Nephron progenitor cell (in vitro differentiated cells): ENCODE data around the gene EPHA4.
A peak's percentile ranks its signal among the peaks of the same experiment; 100 is the strongest.

ENCODE experiments used
- DNase-seq: peaks from one replicate; pipeline ENCODE4 v3.0.0; 2021
- H3K27ac Mint-ChIP-seq: 2 replicates; pipeline ENCODE4 v1.8.0; 2021; ENCODE audit warnings: mild to moderate bottlenecking, moderate library complexity, mixed read lengths
- H3K27me3 Mint-ChIP-seq: 2 replicates; pipeline ENCODE4 v1.8.0; 2021; ENCODE audit warnings: mild to moderate bottlenecking, low read depth, mixed read lengths; ENCODE audit not compliant: poor library complexity
- H3K36me3 Mint-ChIP-seq: 2 replicates; pipeline ENCODE4 v1.8.0; 2021; ENCODE audit warnings: low read depth, mixed read lengths
- H3K4me1 Mint-ChIP-seq: 2 replicates; pipeline ENCODE4 v1.8.0; 2021; ENCODE audit warnings: mixed read lengths
- H3K4me3 Mint-ChIP-seq: 2 replicates; pipeline ENCODE4 v1.8.0; 2021; ENCODE audit warnings: mild to moderate bottlenecking, moderate library complexity, mixed read lengths
- H3K9me3 Mint-ChIP-seq: 2 replicates; pipeline ENCODE4 v1.8.0; 2021; ENCODE audit warnings: mild to moderate bottlenecking, moderate library complexity, mixed read lengths
- TF ChIP-seq, protein P1 (sequence below): fragments of 200-600 bp; sonication (generic); IDR thresholded peaks from 2 replicates; pipeline ENCODE4 v1.5.0; 2021; ENCODE audit warnings: antibody characterized with exemption

EPHA4 gene

GRCh38 chr2:221533299-221533698 lies 38.8 kb downstream of the EPHA4 start:
- H3K4me3 Mint-ChIP-seq = no peak overlapping the region
- no peak for DNase-seq
- no peaks in the 10 kb centered on the region for H3K27me3 Mint-ChIP-seq
- peaks cover 37% of the 10 kb centered on the region for H3K36me3 Mint-ChIP-seq
- H3K4me1 Mint-ChIP-seq = peaks cover 57% of the 10 kb centered on the region
- TF ChIP-seq, protein P1, sequence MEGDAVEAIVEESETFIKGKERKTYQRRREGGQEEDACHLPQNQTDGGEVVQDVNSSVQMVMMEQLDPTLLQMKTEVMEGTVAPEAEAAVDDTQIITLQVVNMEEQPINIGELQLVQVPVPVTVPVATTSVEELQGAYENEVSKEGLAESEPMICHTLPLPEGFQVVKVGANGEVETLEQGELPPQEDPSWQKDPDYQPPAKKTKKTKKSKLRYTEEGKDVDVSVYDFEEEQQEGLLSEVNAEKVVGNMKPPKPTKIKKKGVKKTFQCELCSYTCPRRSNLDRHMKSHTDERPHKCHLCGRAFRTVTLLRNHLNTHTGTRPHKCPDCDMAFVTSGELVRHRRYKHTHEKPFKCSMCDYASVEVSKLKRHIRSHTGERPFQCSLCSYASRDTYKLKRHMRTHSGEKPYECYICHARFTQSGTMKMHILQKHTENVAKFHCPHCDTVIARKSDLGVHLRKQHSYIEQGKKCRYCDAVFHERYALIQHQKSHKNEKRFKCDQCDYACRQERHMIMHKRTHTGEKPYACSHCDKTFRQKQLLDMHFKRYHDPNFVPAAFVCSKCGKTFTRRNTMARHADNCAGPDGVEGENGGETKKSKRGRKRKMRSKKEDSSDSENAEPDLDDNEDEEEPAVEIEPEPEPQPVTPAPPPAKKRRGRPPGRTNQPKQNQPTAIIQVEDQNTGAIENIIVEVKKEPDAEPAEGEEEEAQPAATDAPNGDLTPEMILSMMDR = no peak
- no peaks in the 10 kb centered on the region for H3K9me3 Mint-ChIP-seq
- peak overlapping the region; percentile 65 for H3K27ac Mint-ChIP-seq

- Mint-ChIP-seq H3K4me1 (peaks cover 63% of the 10 kb centered on the region), H3K4me3 (no peak overlapping the region), H3K9me3 (no peaks in the 10 kb centered on the region), H3K36me3 (peaks cover 32% of the 10 kb centered on the region), H3K27me3 (no peaks in the 10 kb centered on the region), H3K27ac (peak overlapping the region; percentile 71)
- no peak for DNase-seq
- TF ChIP-seq, protein P1 = no peak
Observed at GRCh38 chr2:221532641-221533040, 39.5 kb downstream of the EPHA4 start.

DNA sequence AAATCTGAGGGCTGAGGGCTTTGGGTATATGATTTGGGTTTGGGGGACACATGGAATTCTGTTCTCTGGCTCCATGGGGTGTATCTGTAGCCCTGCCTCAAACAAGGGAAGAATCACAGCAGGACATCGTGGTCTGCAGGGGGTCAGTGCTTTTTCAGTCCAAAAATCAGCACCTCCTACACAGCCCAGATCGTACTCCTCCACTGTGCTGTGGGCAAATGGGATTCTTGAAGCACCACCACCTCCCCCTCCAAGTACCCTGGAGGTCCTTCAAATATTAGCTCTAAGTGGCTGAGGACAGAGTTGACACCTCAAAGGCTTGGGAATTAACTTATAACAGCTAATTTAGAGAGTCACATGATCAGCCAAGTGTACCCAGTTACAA lies 41.5 kb downstream of the EPHA4 start:
- Mint-ChIP-seq H3K27me3 (no peaks in the 10 kb centered on the region), H3K36me3 (peaks cover 18% of the 10 kb centered on the region), H3K4me1 (peaks cover 74% of the 10 kb centered on the region), H3K27ac (no peak overlapping the region), H3K9me3 (no peaks in the 10 kb centered on the region), H3K4me3 (no peak overlapping the region)
- TF ChIP-seq, protein P1 = no peak
- DNase-seq = no peak

DNA sequence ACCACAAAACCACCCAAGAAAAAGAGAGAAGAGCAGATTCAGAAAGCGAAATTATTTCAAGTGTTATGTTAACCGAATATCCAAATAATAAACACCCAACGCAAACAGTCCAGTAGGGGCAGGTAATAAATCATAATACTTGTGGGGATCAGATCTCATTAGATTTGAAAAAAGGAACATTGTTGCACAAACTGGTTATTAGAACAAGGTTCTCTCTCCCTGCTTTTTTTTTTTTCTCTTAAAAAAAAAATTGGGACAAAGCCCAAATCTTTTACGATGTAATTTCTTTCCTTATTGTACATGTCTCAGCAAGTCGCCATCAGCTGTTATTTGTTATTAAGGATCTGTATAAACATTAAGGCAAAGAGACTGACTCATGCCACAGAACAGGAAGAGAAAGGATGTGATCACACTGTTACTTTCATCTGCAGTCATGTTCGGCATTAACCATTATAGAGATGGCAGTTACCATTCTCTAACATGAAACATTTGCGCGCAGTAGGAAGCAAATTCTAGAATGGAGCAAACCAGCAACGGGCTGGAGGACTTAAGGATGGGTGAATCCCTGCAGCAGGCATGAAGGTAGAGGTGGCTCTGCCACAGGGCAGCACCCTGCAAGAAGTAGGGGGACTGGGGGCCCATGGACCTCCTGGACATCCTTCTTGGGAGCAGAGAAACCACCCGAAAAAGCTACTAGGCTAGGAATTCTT lies 42.0 kb downstream of the EPHA4 start:
- Mint-ChIP-seq H3K9me3 (no peaks in the 10 kb centered on the region), H3K4me1 (peaks cover 79% of the 10 kb centered on the region), H3K4me3 (no peak overlapping the region), H3K36me3 (peaks cover 12% of the 10 kb centered on the region), H3K27me3 (no peaks in the 10 kb centered on the region), H3K27ac (peak overlapping the region; percentile 66)
- DNase-seq = no peak
- TF ChIP-seq, protein P1 = no peak

- DNase-seq = no peak
- Mint-ChIP-seq H3K4me3 (no peak overlapping the region), H3K36me3 (peaks cover 15% of the 10 kb centered on the region), H3K27me3 (no peaks in the 10 kb centered on the region), H3K27ac (peak overlapping the region; percentile 92), H3K4me1 (peaks cover 79% of the 10 kb centered on the region), H3K9me3 (no peaks in the 10 kb centered on the region)
- TF ChIP-seq, protein P1 = no peak
Observed at GRCh38 chr2:221529177-221529942, 42.7 kb downstream of the EPHA4 start.
